ENCODE data around the gene UNCX.
"Not testable (repeated sequence)": the region's sequence is repeated elsewhere in the genome, so short reads cannot be mapped to it uniquely, and the experiment has no call there.

The UNCX gene

DNA sequence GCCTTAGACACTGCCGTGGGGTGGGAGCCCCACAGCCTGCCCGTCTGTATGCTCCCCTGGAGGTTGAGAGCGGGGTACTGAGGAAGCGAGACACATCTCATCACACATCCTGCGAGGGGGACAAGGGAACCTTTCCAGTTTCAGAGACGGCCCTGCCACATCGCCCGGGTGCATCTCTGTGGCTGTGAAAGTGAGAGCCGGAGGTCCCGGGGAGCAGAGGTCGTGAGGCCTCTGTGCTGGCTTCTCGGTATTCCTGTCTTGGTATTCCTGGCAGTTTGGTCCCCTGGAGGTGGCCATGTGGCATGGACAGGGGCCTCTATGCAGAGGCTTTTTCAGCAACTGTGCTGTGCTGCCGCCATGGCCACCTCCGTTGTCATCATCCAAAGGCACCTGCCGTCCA lies 30.8 kb upstream of the UNCX start:
- no peak overlapping the region for H3K4me3 ChIP-seq (ENCODE audit: low read length)
- no peak overlapping the region for H3K27ac ChIP-seq (ENCODE audit: low read depth, low read length)
- no peak overlapping the region for H3K9ac ChIP-seq (ENCODE audit: low read depth, low read length)
- 91% methylated on average over 15 of the region's 15 CpGs for WGBS
- H3K27me3 ChIP-seq (ENCODE audit: insufficient read depth, low read length), result no peaks in the 10 kb centered on the region
- no peaks in the 10 kb centered on the region for H3K36me3 ChIP-seq (ENCODE audit: insufficient read depth, low read length)
- H3K9me3 ChIP-seq (ENCODE audit: insufficient read depth, low read depth, low read length), result no peaks in the 10 kb centered on the region
- no peaks in the 10 kb centered on the region for H3K4me1 ChIP-seq (ENCODE audit: insufficient read depth, low read length)

GRCh38 chr7:1202914-1203313 lies 29.8 kb upstream of the UNCX start:
- not testable (repeated sequence) for H3K4me3 ChIP-seq (ENCODE audit: low read length); H3K9me3 ChIP-seq (ENCODE audit: insufficient read depth, low read depth, low read length); H3K27ac ChIP-seq (ENCODE audit: low read depth, low read length); H3K4me1 ChIP-seq (ENCODE audit: insufficient read depth, low read length); H3K9ac ChIP-seq (ENCODE audit: low read depth, low read length); H3K36me3 ChIP-seq (ENCODE audit: insufficient read depth, low read length); H3K27me3 ChIP-seq (ENCODE audit: insufficient read depth, low read length)
- WGBS, result 96% methylated on average over 6 of the region's 6 CpGs

DNA sequence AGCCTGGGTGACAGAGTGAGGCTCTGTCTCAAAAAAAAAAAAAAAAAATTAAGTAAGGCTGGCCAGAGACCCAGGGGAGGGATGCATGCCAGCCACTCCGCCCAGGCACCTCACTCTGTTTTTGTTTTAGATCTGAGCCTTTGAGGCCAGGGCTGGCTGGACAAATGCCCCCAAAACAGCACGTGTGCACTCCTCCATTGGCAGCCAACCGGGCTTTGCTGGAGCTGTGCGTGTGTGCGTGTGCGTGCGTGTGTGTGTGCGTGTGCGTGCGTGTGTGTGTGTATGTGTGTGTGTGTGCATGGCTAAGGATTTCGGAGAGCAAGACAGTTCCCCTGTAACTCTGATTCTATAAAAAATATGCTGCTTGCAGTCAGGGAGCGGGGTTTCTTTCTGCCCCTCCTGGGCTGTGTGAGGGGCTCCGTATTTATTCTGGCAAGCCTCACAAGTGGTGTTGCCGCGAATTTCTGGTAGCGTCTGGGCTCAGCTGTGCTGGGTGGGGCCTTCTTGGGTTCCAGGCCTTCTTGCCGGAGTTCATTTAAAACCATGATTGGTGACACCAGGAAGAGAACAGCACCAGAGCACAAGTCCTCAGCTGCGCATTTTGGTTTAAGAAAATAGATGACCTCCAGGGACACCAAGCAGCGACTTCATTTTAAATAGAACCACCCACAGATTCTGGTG lies 28.1 kb upstream of the UNCX start:
- 70% methylated on average over 18 of the region's 19 CpGs for WGBS
- Histone ChIP-seq H3K4me1 (ENCODE audit: insufficient read depth, low read length) (no peaks in the 10 kb centered on the region), H3K36me3 (ENCODE audit: insufficient read depth, low read length) (no peaks in the 10 kb centered on the region), H3K27ac (ENCODE audit: low read depth, low read length) (no peak overlapping the region), H3K27me3 (ENCODE audit: insufficient read depth, low read length) (no peaks in the 10 kb centered on the region), H3K4me3 (ENCODE audit: low read length) (no peak overlapping the region), H3K9ac (ENCODE audit: low read depth, low read length) (no peak overlapping the region), H3K9me3 (ENCODE audit: insufficient read depth, low read depth, low read length) (no peaks in the 10 kb centered on the region)

DNA sequence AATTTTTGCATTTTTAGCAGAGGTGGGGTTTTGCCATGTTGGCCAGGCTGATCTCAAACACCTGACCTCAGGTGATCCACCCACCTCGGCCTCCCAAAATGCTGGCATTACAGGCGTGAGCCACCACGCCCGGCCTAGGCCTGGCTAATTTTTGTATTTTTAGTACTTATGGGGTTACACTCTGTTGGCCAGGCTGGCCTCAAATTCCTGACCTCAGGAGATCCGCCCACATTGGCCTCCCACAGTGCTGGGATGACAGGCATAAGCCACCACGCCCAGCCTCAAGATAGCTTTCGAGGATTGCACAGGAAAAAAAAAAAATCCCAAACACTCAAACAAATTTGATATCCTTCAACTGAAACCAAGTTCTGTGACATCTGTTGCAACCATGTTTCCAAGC lies 26.9 kb upstream of the UNCX start:
- not testable (repeated sequence) for H3K27me3 ChIP-seq (ENCODE audit: insufficient read depth, low read length); H3K9ac ChIP-seq (ENCODE audit: low read depth, low read length); H3K4me1 ChIP-seq (ENCODE audit: insufficient read depth, low read length); H3K36me3 ChIP-seq (ENCODE audit: insufficient read depth, low read length); H3K27ac ChIP-seq (ENCODE audit: low read depth, low read length); H3K9me3 ChIP-seq (ENCODE audit: insufficient read depth, low read depth, low read length); H3K4me3 ChIP-seq (ENCODE audit: low read length)
- 90% methylated on average over 7 of the region's 7 CpGs for WGBS

GRCh38 chr7:1209097-1209496 lies 23.6 kb upstream of the UNCX start:
- no peak overlapping the region for H3K27ac ChIP-seq (ENCODE audit: low read depth, low read length)
- H3K9ac ChIP-seq (ENCODE audit: low read depth, low read length), result no peak overlapping the region
- H3K36me3 ChIP-seq (ENCODE audit: insufficient read depth, low read length), result no peaks in the 10 kb centered on the region
- 85% methylated on average over 14 of the region's 14 CpGs for WGBS
- H3K4me3 ChIP-seq (ENCODE audit: low read length), result no peak overlapping the region
- no peaks in the 10 kb centered on the region for H3K4me1 ChIP-seq (ENCODE audit: insufficient read depth, low read length)
- no peaks in the 10 kb centered on the region for H3K9me3 ChIP-seq (ENCODE audit: insufficient read depth, low read depth, low read length)
- peaks cover 2% of the 10 kb centered on the region; the same call in 1 of the 2 replicates for H3K27me3 ChIP-seq (ENCODE audit: insufficient read depth, low read length)

DNA sequence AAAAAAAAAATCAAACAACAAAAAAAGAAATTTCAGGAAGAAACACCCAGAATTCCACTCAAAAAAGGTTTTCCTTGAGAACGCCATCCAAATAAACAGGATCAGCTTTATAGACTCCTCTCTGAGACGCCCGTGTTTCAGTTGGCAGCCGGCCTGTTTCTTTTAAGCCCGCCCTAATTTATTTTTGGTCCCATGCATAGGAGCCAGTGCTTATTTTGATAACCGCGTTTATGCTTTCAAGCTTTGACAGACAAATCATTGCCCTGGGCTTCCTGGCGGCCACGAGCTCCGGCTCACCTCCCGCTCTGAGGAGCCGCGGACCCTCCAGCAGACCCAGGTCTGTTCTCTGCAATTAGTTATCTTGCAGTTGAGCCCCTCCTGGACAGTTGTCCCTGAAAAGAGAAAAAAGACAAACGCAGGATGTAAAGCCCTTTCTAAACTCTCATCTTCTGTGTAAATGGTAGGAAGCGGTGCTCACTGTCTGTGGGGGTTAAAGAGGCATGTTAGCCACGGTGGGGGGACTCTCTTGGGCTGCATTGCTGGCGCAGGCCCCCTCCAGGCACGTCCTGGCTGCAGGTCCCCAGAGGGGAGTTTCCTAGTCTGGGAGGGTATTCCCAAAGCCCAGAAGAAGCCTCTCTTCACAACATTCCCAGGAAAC lies 22.2 kb upstream of the UNCX start:
- no peaks in the 10 kb centered on the region for H3K9me3 ChIP-seq (ENCODE audit: insufficient read depth, low read depth, low read length)
- no peak overlapping the region for H3K4me3 ChIP-seq (ENCODE audit: low read length)
- no peak overlapping the region for H3K9ac ChIP-seq (ENCODE audit: low read depth, low read length)
- no peak overlapping the region for H3K27ac ChIP-seq (ENCODE audit: low read depth, low read length)
- 90% methylated on average over 18 of the region's 18 CpGs for WGBS
- H3K4me1 ChIP-seq (ENCODE audit: insufficient read depth, low read length), result no peaks in the 10 kb centered on the region
- H3K27me3 ChIP-seq (ENCODE audit: insufficient read depth, low read length), result peaks cover 8% of the 10 kb centered on the region; the same call in 1 of the 2 replicates
- no peaks in the 10 kb centered on the region for H3K36me3 ChIP-seq (ENCODE audit: insufficient read depth, low read length)

GRCh38 chr7:1210979-1211608 lies 21.6 kb upstream of the UNCX start:
- H3K27me3 ChIP-seq (ENCODE audit: insufficient read depth, low read length), result peaks cover 8% of the 10 kb centered on the region; the same call in 1 of the 2 replicates
- 87% methylated on average over 35 of the region's 35 CpGs for WGBS
- no peaks in the 10 kb centered on the region for H3K36me3 ChIP-seq (ENCODE audit: insufficient read depth, low read length)
- H3K9me3 ChIP-seq (ENCODE audit: insufficient read depth, low read depth, low read length), result no peaks in the 10 kb centered on the region
- no peak overlapping the region for H3K4me3 ChIP-seq (ENCODE audit: low read length)
- H3K27ac ChIP-seq (ENCODE audit: low read depth, low read length), result no peak overlapping the region
- no peak overlapping the region for H3K9ac ChIP-seq (ENCODE audit: low read depth, low read length)
- H3K4me1 ChIP-seq (ENCODE audit: insufficient read depth, low read length), result no peaks in the 10 kb centered on the region

GRCh38 chr7:1211611-1212010 lies 21.1 kb upstream of the UNCX start:
- H3K27me3 ChIP-seq (ENCODE audit: insufficient read depth, low read length), result peaks cover 8% of the 10 kb centered on the region; the same call in 1 of the 2 replicates
- no peak overlapping the region for H3K27ac ChIP-seq (ENCODE audit: low read depth, low read length)
- H3K9ac ChIP-seq (ENCODE audit: low read depth, low read length), result no peak overlapping the region
- WGBS, result 89% methylated on average over 11 of the region's 11 CpGs
- no peaks in the 10 kb centered on the region for H3K36me3 ChIP-seq (ENCODE audit: insufficient read depth, low read length)
- no peak overlapping the region for H3K4me3 ChIP-seq (ENCODE audit: low read length)
- H3K9me3 ChIP-seq (ENCODE audit: insufficient read depth, low read depth, low read length), result no peaks in the 10 kb centered on the region
- H3K4me1 ChIP-seq (ENCODE audit: insufficient read depth, low read length), result no peaks in the 10 kb centered on the region

- H3K27ac ChIP-seq (ENCODE audit: low read depth, low read length); H3K4me1 ChIP-seq (ENCODE audit: insufficient read depth, low read length); H3K9ac ChIP-seq (ENCODE audit: low read depth, low read length); H3K27me3 ChIP-seq (ENCODE audit: insufficient read depth, low read length); H3K36me3 ChIP-seq (ENCODE audit: insufficient read depth, low read length); H3K9me3 ChIP-seq (ENCODE audit: insufficient read depth, low read depth, low read length); H3K4me3 ChIP-seq (ENCODE audit: low read length): not testable (repeated sequence)
- WGBS, result 94% methylated on average over 4 of the region's 5 CpGs
Observed at GRCh38 chr7:1212025-1212424, 20.6 kb upstream of the UNCX start.

GRCh38 chr7:1214516-1214915 lies 18.2 kb upstream of the UNCX start:
- no peak overlapping the region for H3K4me3 ChIP-seq (ENCODE audit: low read length)
- no peaks in the 10 kb centered on the region for H3K4me1 ChIP-seq (ENCODE audit: insufficient read depth, low read length)
- no peaks in the 10 kb centered on the region for H3K36me3 ChIP-seq (ENCODE audit: insufficient read depth, low read length)
- peaks cover 24% of the 10 kb centered on the region for H3K27me3 ChIP-seq (ENCODE audit: insufficient read depth, low read length)
- H3K27ac ChIP-seq (ENCODE audit: low read depth, low read length), result no peak overlapping the region
- 85% methylated on average over 18 of the region's 18 CpGs for WGBS
- no peak overlapping the region for H3K9ac ChIP-seq (ENCODE audit: low read depth, low read length)
- no peaks in the 10 kb centered on the region for H3K9me3 ChIP-seq (ENCODE audit: insufficient read depth, low read depth, low read length)

- WGBS, result 72% methylated on average over 24 of the region's 24 CpGs
- Histone ChIP-seq H3K36me3 (ENCODE audit: insufficient read depth, low read length) (no peaks in the 10 kb centered on the region), H3K27me3 (ENCODE audit: insufficient read depth, low read length) (peaks cover 64% of the 10 kb centered on the region), H3K9me3 (ENCODE audit: insufficient read depth, low read depth, low read length) (no peaks in the 10 kb centered on the region), H3K4me3 (ENCODE audit: low read length) (no peak overlapping the region), H3K4me1 (ENCODE audit: insufficient read depth, low read length) (no peaks in the 10 kb centered on the region), H3K9ac (ENCODE audit: low read depth, low read length) (no peak overlapping the region), H3K27ac (ENCODE audit: low read depth, low read length) (no peak overlapping the region)
Observed at GRCh38 chr7:1218541-1219165, 14.0 kb upstream of the UNCX start.

Data from HUES64 (cell line).